Measurements from ENCODE around the gene MESP2. TPM values are rescaled to one million over a fixed set of nuclear protein-coding genes. Genes with fewer than 3 reads are reported as not detected.

Gene MESP2
- total and polyA plus RNA-seq, 9 of the 15 experiments (the other 6 are each of a cell fraction or from before 2014, with no cell fraction given) = 0.08 to 0.82 (median 0.37) TPM

DNA sequence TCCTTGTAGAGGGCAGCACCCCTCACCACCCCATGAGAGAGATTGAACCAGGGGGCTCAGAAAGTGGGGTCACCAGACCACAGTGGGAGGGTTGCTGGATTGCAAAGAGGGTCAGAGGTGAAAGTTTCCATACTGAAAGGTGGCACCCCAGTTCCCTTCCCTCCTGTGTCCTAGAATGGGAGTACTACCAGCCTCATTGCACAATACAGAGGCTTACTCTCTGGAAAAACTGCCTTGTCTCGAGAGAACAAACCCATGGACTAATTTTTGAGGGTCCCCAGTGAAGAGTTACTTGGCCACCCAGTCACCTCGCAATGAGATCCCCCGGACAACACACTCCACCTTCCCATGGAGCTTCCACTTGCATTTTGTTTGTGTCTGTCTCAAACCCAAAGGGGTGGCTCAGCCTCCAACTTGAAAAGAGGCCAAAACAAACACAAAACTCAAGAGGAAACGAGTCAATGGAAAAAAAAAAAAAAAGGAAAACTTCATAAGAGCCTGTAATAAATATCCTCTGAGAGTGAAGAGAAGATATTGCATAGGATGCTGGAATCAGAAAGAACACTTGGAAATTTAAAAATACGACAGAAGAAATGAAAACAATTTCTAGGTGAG lies 18.6 kb downstream of the MESP2 start:
- peaks cover 0 to 7% of the 10 kb centered on the region in 2 experiments; a peak in 1 of 5 replicates for H3K27me3 ChIP-seq (ENCODE audit: control insufficient read depth in 2 of 2, insufficient read depth in 2 of 2, low read length in 2 of 2)
- H3K9me1 ChIP-seq (ENCODE audit: control insufficient read depth, insufficient read depth, low read length) = no peaks in the 10 kb centered on the region
- H3K79me2 ChIP-seq (ENCODE audit: control insufficient read depth, insufficient read depth, low read length) = no peaks in the 10 kb centered on the region
- ATAC-seq = no peak
- in situ Hi-C loops (cut with MboI) = no loop called here
- WGBS (ENCODE audit: insufficient coverage, low coverage, missing lambda C conversion rate) = 12% methylated on average over 5 of the region's 5 CpGs
- ChIA-PET CTCF (ENCODE audit: low intra/inter-chr PET ratio) (no interaction called here), POLR2A (interaction anchor here (0.6 to 2.0 kb wide), 4 partner anchors 9 to 121 kb away, joined by 3 to 4 read pairs (median 4); no protein-coding TSS in a partner anchor)
- intact Hi-C loops (cut with micrococcal nuclease) = no loop called here
- H4K20me1 ChIP-seq (replicated peaks; ENCODE audit: control insufficient read depth, insufficient read depth, low read length) = no peaks in the 10 kb centered on the region
- no peak overlapping the region for H2AFZ ChIP-seq (ENCODE audit: low read depth, low read length)
- no peak overlapping the region for H3K4me2 ChIP-seq (ENCODE audit: insufficient read depth, low read length)
- no peaks in the 10 kb centered on the region for H3K9me3 ChIP-seq (replicated peaks; ENCODE audit: control insufficient read depth, insufficient read depth, low read depth, low read length)
- no peaks in the 10 kb centered on the region for H3K36me3 ChIP-seq (ENCODE audit: control insufficient read depth, insufficient read depth, low read length)
- FAIRE-seq = no peak
- H3K9ac ChIP-seq (ENCODE audit: insufficient read depth in 1 of 2, low read depth in 2 of 2, low read length in 2 of 2) = no peak overlapping the region
- TF ChIP-seq KLF10 (CRISPR knock-in tag; IDR thresholded peaks at IDR 0.05) (no peak), CEBPB (tag; IDR thresholded peaks at IDR 0.05) (peak; percentile 49), FOXA1 (IDR thresholded peaks at IDR 0.05; ENCODE audit: borderline replicate concordance) (no peak), FOXA3 (CRISPR knock-in tag; conservative IDR thresholded peaks at IDR 0.05 in 1 of 2, IDR thresholded peaks at IDR 0.05 in 1 of 2) (0 out of 4 replicates have a peak, but pooled peaks of 1 of the 2 experiments have one; percentile 15), TRIM28 (IDR thresholded peaks at IDR 0.05) (no peak)
- no peak overlapping the region for H3K4me3 ChIP-seq
- H3K4me1 ChIP-seq (replicated peaks in 1 of 2; ENCODE audit: control insufficient read depth in 2 of 2, insufficient read depth in 2 of 2, low read length in 2 of 2) = peaks cover 0 to 8% of the 10 kb centered on the region in 2 experiments; a peak in 2 of 5 replicates
- BruUV-seq (replicated peaks) = no TSS peak
- no peak for DNase-seq (ENCODE audit: extremely low read depth in 1 of 4, low spot score in 3 of 4)
- H3K27ac ChIP-seq (ENCODE audit: extremely low read depth, low read depth, low read length) = no peak overlapping the region

GRCh38 chr15:89795996-89796395 lies 19.9 kb downstream of the MESP2 start:
- Histone ChIP-seq H3K4me3 (no peak overlapping the region), H3K27me3 (ENCODE audit: control insufficient read depth in 2 of 2, insufficient read depth in 2 of 2, low read length in 2 of 2) (peaks cover 0 to 7% of the 10 kb centered on the region in 2 experiments; a peak in 1 of 5 replicates), H3K79me2 (ENCODE audit: control insufficient read depth, insufficient read depth, low read length) (no peaks in the 10 kb centered on the region), H3K4me1 (replicated peaks in 1 of 2; ENCODE audit: control insufficient read depth in 2 of 2, insufficient read depth in 2 of 2, low read length in 2 of 2) (peaks cover 0 to 3% of the 10 kb centered on the region in 2 experiments; a peak in 1 of 5 replicates), H3K36me3 (ENCODE audit: control insufficient read depth, insufficient read depth, low read length) (no peaks in the 10 kb centered on the region), H3K9ac (ENCODE audit: insufficient read depth in 1 of 2, low read depth in 2 of 2, low read length in 2 of 2) (no peak overlapping the region), H3K27ac (ENCODE audit: extremely low read depth, low read depth, low read length) (no peak overlapping the region), H3K4me2 (ENCODE audit: insufficient read depth, low read length) (no peak overlapping the region), H2AFZ (ENCODE audit: low read depth, low read length) (no peak overlapping the region), H4K20me1 (replicated peaks; ENCODE audit: control insufficient read depth, insufficient read depth, low read length) (no peaks in the 10 kb centered on the region), H3K9me1 (ENCODE audit: control insufficient read depth, insufficient read depth, low read length) (no peaks in the 10 kb centered on the region), H3K9me3 (replicated peaks; ENCODE audit: control insufficient read depth, insufficient read depth, low read depth, low read length) (no peaks in the 10 kb centered on the region)
- CTCF ChIA-PET (ENCODE audit: low intra/inter-chr PET ratio) = no interaction called here
- no peak for FAIRE-seq
- POLR2A ChIA-PET = interaction anchor here (1.1 kb wide), 2 partner anchors 7 to 35 kb away, joined by 3 to 4 read pairs; no protein-coding TSS in a partner anchor
- no TSS peak for BruUV-seq (replicated peaks)
- in situ Hi-C loops (cut with MboI) (no loop called here), intact Hi-C loops (cut with micrococcal nuclease) (no loop called here)
- no peak for ATAC-seq
- DNase-seq (ENCODE audit: extremely low read depth in 1 of 4, low spot score in 3 of 4) = no peak
- TF ChIP-seq HIVEP1 (CRISPR knock-in tag; IDR thresholded peaks at IDR 0.05) (no peak), WHSC1 (IDR thresholded peaks at IDR 0.05; ENCODE audit: low read length) (no peak), YBX1 (IDR thresholded peaks at IDR 0.05) (no peak), ZNF561 (CRISPR knock-in tag; conservative IDR thresholded peaks at IDR 0.05) (no peak), PHF21A (IDR thresholded peaks at IDR 0.05; ENCODE audit: borderline replicate concordance, low read depth) (no peak), PHF8 (IDR thresholded peaks at IDR 0.05; ENCODE audit: borderline replicate concordance, low read length) (no peak), KAT7 (CRISPR knock-in tag; IDR thresholded peaks at IDR 0.05; ENCODE audit: borderline replicate concordance) (no peak), NFATC3 (IDR thresholded peaks at IDR 0.05) (no peak), NBN (IDR thresholded peaks at IDR 0.05; ENCODE audit: low read depth) (no peak)
- TF ChIP-seq, protein P1, sequence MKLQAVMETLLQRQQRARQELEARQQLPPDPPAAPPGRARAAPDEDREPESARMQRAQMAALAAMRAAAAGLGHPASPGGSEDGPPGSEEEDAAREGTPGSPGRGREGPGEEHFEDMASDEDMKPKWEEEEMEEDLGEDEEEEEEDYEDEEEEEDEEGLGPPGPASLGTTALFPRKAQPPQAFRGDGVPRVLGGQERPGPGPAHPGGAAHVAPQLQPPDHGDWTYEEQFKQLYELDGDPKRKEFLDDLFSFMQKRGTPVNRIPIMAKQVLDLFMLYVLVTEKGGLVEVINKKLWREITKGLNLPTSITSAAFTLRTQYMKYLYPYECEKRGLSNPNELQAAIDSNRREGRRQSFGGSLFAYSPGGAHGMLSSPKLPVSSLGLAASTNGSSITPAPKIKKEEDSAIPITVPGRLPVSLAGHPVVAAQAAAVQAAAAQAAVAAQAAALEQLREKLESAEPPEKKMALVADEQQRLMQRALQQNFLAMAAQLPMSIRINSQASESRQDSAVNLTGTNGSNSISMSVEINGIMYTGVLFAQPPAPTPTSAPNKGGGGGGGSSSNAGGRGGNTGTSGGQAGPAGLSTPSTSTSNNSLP (IDR thresholded peaks at IDR 0.05; ENCODE audit: borderline replicate concordance, low read depth, low read length) = no peak
